Activated naive CD8-positive, alpha-beta T cell treated with anti-CD3 and anti-CD28 coated beads, Interleukin-2, amount 50 U/mL, for 24 hours (primary cell): ENCODE measurements around the gene MAP4K4.

Experiments used
- ATAC-seq: fragments of 150-1000 bp; cut with Tn5 transposase; one replicate; pipeline ENCODE4 v1.10.0; 2021
- DNase-seq: peaks from one replicate; pipeline ENCODE4 v3.0.0; 2021
- H3K27ac Mint-ChIP-seq: one replicate; pipeline ENCODE4 v1.8.0; 2021; ENCODE audit warnings: mild to moderate bottlenecking, mixed read lengths
- H3K27me3 Mint-ChIP-seq: one replicate; pipeline ENCODE4 v1.8.0; 2021; ENCODE audit warnings: mixed read lengths
- H3K36me3 Mint-ChIP-seq: one replicate; pipeline ENCODE4 v1.8.0; 2021; ENCODE audit warnings: low read depth, mixed read lengths
- H3K4me1 Mint-ChIP-seq: one replicate; pipeline ENCODE4 v1.8.0; 2021; ENCODE audit warnings: mixed read lengths
- H3K4me3 Mint-ChIP-seq: one replicate; pipeline ENCODE4 v1.8.0; 2021; ENCODE audit warnings: mild to moderate bottlenecking, moderate library complexity, mixed read lengths
- H3K9me3 Mint-ChIP-seq: one replicate; pipeline ENCODE4 v1.8.0; 2021; ENCODE audit warnings: mixed read lengths

The MAP4K4 gene

GRCh38 chr2:101803945-101804696, 106.6 kb downstream of the MAP4K4 start:
- H3K27me3 Mint-ChIP-seq, result no peaks in the 10 kb centered on the region
- H3K9me3 Mint-ChIP-seq, result no peaks in the 10 kb centered on the region
- no peak for ATAC-seq
- H3K4me1 Mint-ChIP-seq, result peaks cover 77% of the 10 kb centered on the region
- no peak for DNase-seq
- H3K36me3 Mint-ChIP-seq, result peaks cover 4% of the 10 kb centered on the region
- H3K4me3 Mint-ChIP-seq, result no peak overlapping the region
- peak overlapping the region; percentile 54 for H3K27ac Mint-ChIP-seq

GRCh38 chr2:101805152-101806088, 107.9 kb downstream of the MAP4K4 start:
- peaks cover 4% of the 10 kb centered on the region for H3K36me3 Mint-ChIP-seq
- no peak overlapping the region for H3K4me3 Mint-ChIP-seq
- H3K27ac Mint-ChIP-seq, result peak overlapping the region; percentile 68
- H3K9me3 Mint-ChIP-seq, result no peaks in the 10 kb centered on the region
- ATAC-seq (no peak), DNase-seq (no peak)
- H3K4me1 Mint-ChIP-seq, result peaks cover 78% of the 10 kb centered on the region
- no peaks in the 10 kb centered on the region for H3K27me3 Mint-ChIP-seq

- Mint-ChIP-seq H3K4me1 (peaks cover 80% of the 10 kb centered on the region), H3K4me3 (no peak overlapping the region), H3K36me3 (peaks cover 4% of the 10 kb centered on the region), H3K27ac (peak overlapping the region; percentile 68), H3K9me3 (no peaks in the 10 kb centered on the region), H3K27me3 (no peaks in the 10 kb centered on the region)
- ATAC-seq, result peak; percentile 66
- DNase-seq, result no peak
Observed at GRCh38 chr2:101806123-101806522, 108.6 kb downstream of the MAP4K4 start.

GRCh38 chr2:101806701-101807100, 109.2 kb downstream of the MAP4K4 start:
- ATAC-seq (no peak), DNase-seq (no peak)
- Mint-ChIP-seq H3K27ac (peak overlapping the region; percentile 76), H3K4me3 (peak overlapping the region; percentile 55), H3K27me3 (no peaks in the 10 kb centered on the region), H3K36me3 (peaks cover 9% of the 10 kb centered on the region), H3K4me1 (peaks cover 82% of the 10 kb centered on the region), H3K9me3 (peaks cover 4% of the 10 kb centered on the region)

GRCh38 chr2:101807242-101807641, 109.7 kb downstream of the MAP4K4 start:
- no peaks in the 10 kb centered on the region for H3K27me3 Mint-ChIP-seq
- H3K27ac Mint-ChIP-seq, result peak overlapping the region; percentile 76
- H3K4me3 Mint-ChIP-seq, result no peak overlapping the region
- peaks cover 79% of the 10 kb centered on the region for H3K4me1 Mint-ChIP-seq
- ATAC-seq, result no peak
- DNase-seq, result no peak
- H3K36me3 Mint-ChIP-seq, result peaks cover 13% of the 10 kb centered on the region
- peaks cover 6% of the 10 kb centered on the region for H3K9me3 Mint-ChIP-seq

- Mint-ChIP-seq H3K4me3 (no peak overlapping the region), H3K27me3 (no peaks in the 10 kb centered on the region), H3K4me1 (peaks cover 75% of the 10 kb centered on the region), H3K27ac (no peak overlapping the region), H3K36me3 (peaks cover 13% of the 10 kb centered on the region), H3K9me3 (peaks cover 7% of the 10 kb centered on the region)
- ATAC-seq (no peak), DNase-seq (no peak)
Observed at GRCh38 chr2:101808006-101808562, 110.6 kb downstream of the MAP4K4 start.

- Mint-ChIP-seq H3K27ac (no peak overlapping the region), H3K4me1 (peaks cover 73% of the 10 kb centered on the region), H3K36me3 (peaks cover 13% of the 10 kb centered on the region), H3K27me3 (no peaks in the 10 kb centered on the region), H3K4me3 (no peak overlapping the region), H3K9me3 (peaks cover 7% of the 10 kb centered on the region)
- ATAC-seq (no peak), DNase-seq (no peak)
Observed at GRCh38 chr2:101809698-101810097, 112.2 kb downstream of the MAP4K4 start.

GRCh38 chr2:101811226-101812015, 113.9 kb downstream of the MAP4K4 start:
- ATAC-seq, result no peak
- H3K9me3 Mint-ChIP-seq, result peaks cover 7% of the 10 kb centered on the region

GRCh38 chr2:101812226-101812625, 114.7 kb downstream of the MAP4K4 start:
- Mint-ChIP-seq H3K9me3 (peaks cover 7% of the 10 kb centered on the region), H3K4me1 (peaks cover 66% of the 10 kb centered on the region), H3K4me3 (no peak overlapping the region), H3K27me3 (no peaks in the 10 kb centered on the region), H3K36me3 (peaks cover 11% of the 10 kb centered on the region), H3K27ac (no peak overlapping the region)
- DNase-seq, result no peak
- ATAC-seq, result no peak

More at GRCh38 chr2:101811226-101812015, 113.9 kb downstream of the MAP4K4 start:
- Mint-ChIP-seq H3K27ac (peak overlapping the region; percentile 15), H3K36me3 (peaks cover 13% of the 10 kb centered on the region), H3K4me1 (peaks cover 70% of the 10 kb centered on the region), H3K4me3 (no peak overlapping the region), H3K27me3 (no peaks in the 10 kb centered on the region)
- no peak for DNase-seq

GRCh38 chr2:101814752-101815151, 117.2 kb downstream of the MAP4K4 start:
- Mint-ChIP-seq H3K36me3 (peaks cover 9% of the 10 kb centered on the region), H3K4me1 (peaks cover 70% of the 10 kb centered on the region), H3K27me3 (no peaks in the 10 kb centered on the region), H3K9me3 (peaks cover 7% of the 10 kb centered on the region), H3K4me3 (no peak overlapping the region), H3K27ac (no peak overlapping the region)
- DNase-seq, result no peak
- no peak for ATAC-seq

GRCh38 chr2:101815154-101815553, 117.6 kb downstream of the MAP4K4 start:
- Mint-ChIP-seq H3K36me3 (peaks cover 9% of the 10 kb centered on the region), H3K4me3 (no peak overlapping the region), H3K4me1 (peaks cover 72% of the 10 kb centered on the region), H3K27me3 (no peaks in the 10 kb centered on the region), H3K27ac (no peak overlapping the region), H3K9me3 (peaks cover 7% of the 10 kb centered on the region)
- ATAC-seq (no peak), DNase-seq (no peak)

GRCh38 chr2:101815739-101816391, 118.4 kb downstream of the MAP4K4 start:
- Mint-ChIP-seq H3K9me3 (peaks cover 7% of the 10 kb centered on the region), H3K4me1 (peaks cover 75% of the 10 kb centered on the region), H3K4me3 (no peak overlapping the region), H3K27me3 (no peaks in the 10 kb centered on the region), H3K27ac (no peak overlapping the region), H3K36me3 (peaks cover 9% of the 10 kb centered on the region)
- ATAC-seq (no peak), DNase-seq (no peak)

- Mint-ChIP-seq H3K9me3 (peaks cover 4% of the 10 kb centered on the region), H3K36me3 (peaks cover 5% of the 10 kb centered on the region), H3K4me1 (peaks cover 78% of the 10 kb centered on the region), H3K27me3 (no peaks in the 10 kb centered on the region), H3K27ac (no peak overlapping the region), H3K4me3 (no peak overlapping the region)
- no peak for ATAC-seq
- no peak for DNase-seq
Observed at GRCh38 chr2:101816598-101816997, 119.1 kb downstream of the MAP4K4 start.
